ENCODE data around the gene SGTB.

The SGTB gene

DNA sequence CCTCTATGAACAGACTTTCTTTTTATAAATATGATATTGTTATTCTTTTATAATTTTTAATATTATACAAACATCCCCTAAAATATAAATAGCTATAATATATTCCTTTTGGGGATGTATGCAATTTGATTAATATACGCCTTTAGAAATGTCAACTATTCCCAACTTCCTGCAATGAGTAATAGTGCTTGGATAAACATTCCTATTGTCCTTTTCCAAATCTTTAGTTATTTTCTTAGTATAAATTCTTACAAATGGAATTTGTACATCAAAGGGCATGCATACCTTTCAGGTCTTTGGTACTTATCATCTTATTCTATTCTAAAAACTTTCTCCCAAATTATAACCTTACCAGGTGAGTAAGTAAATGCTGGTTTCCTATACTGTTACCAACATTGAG, 6.3 kb upstream of the SGTB start:
- no peak for TF ChIP-seq FOXP2 (optimal IDR thresholded peaks at IDR 0.05; ENCODE audit: borderline replicate concordance, extremely low read depth, extremely low read length, insufficient read depth)
- TF ChIP-seq, protein P1, sequence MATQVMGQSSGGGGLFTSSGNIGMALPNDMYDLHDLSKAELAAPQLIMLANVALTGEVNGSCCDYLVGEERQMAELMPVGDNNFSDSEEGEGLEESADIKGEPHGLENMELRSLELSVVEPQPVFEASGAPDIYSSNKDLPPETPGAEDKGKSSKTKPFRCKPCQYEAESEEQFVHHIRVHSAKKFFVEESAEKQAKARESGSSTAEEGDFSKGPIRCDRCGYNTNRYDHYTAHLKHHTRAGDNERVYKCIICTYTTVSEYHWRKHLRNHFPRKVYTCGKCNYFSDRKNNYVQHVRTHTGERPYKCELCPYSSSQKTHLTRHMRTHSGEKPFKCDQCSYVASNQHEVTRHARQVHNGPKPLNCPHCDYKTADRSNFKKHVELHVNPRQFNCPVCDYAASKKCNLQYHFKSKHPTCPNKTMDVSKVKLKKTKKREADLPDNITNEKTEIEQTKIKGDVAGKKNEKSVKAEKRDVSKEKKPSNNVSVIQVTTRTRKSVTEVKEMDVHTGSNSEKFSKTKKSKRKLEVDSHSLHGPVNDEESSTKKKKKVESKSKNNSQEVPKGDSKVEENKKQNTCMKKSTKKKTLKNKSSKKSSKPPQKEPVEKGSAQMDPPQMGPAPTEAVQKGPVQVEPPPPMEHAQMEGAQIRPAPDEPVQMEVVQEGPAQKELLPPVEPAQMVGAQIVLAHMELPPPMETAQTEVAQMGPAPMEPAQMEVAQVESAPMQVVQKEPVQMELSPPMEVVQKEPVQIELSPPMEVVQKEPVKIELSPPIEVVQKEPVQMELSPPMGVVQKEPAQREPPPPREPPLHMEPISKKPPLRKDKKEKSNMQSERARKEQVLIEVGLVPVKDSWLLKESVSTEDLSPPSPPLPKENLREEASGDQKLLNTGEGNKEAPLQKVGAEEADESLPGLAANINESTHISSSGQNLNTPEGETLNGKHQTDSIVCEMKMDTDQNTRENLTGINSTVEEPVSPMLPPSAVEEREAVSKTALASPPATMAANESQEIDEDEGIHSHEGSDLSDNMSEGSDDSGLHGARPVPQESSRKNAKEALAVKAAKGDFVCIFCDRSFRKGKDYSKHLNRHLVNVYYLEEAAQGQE (IDR thresholded peaks at IDR 0.05; ENCODE audit: insufficient read depth in 1 of 2, low read depth in 2 of 2, low read length in 2 of 2), result no peak
- TF ChIP-seq SIN3A (IDR thresholded peaks at IDR 0.05; ENCODE audit: borderline replicate concordance, insufficient read depth, low read length), result no peak
- TF ChIP-seq TAF1 (IDR thresholded peaks at IDR 0.05; ENCODE audit: borderline replicate concordance, insufficient read depth, low read length), result no peak

- TF ChIP-seq SIN3A (IDR thresholded peaks at IDR 0.05; ENCODE audit: borderline replicate concordance, insufficient read depth, low read length) (no peak), TAF1 (IDR thresholded peaks at IDR 0.05; ENCODE audit: borderline replicate concordance, insufficient read depth, low read length) (no peak), FOXP2 (optimal IDR thresholded peaks at IDR 0.05; ENCODE audit: borderline replicate concordance, extremely low read depth, extremely low read length, insufficient read depth) (no peak), POLR2AphosphoS5 (IDR thresholded peaks at IDR 0.05; ENCODE audit: low read depth, low read length) (no peak)
- TF ChIP-seq, protein P1 (IDR thresholded peaks at IDR 0.05; ENCODE audit: insufficient read depth in 1 of 2, low read depth in 2 of 2, low read length in 2 of 2), result no peak
Measured at GRCh38 chr5:65727491-65728156, 5.7 kb upstream of the SGTB start.

DNA sequence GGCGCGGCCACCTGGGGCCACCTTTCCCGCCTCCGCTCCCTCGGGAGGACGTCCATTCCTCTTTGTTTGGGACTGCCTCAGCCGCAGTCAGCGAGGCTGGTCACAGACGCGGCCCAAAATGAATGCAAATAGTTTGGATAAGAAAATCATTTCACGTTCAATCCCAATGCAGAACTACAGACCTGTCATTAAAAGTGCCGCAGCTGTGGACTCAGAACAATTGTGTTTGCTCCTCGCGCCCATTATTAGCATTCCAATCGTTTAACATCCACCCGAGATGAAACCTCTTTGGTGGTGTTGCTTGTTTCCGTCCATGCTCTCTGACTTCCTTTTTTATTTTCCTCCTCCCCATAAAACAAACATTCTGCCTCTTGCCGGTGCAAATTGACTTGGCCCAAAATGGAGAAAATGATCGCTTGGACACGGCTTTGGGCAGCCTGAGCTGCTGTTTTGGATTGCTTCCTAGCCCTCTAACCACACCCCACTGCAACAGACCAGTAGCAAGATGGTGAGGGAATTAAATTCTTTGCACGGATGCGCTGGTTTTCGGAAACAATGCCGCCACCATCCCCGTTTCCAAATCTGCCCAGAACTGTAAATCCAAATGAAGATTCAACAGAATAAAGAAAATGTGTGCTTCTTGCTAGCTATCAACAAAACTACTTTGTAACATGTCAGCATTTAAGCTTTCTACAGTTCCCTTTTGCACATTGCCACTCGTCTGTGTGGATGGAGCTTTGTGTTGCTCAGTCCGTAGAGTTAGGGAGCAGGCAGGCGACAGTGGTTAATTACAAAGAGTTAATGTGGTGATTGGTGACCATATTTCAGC, 880 bp upstream of the SGTB start:
- no peak for TF ChIP-seq POLR2AphosphoS5 (IDR thresholded peaks at IDR 0.05; ENCODE audit: low read depth, low read length)

DNA sequence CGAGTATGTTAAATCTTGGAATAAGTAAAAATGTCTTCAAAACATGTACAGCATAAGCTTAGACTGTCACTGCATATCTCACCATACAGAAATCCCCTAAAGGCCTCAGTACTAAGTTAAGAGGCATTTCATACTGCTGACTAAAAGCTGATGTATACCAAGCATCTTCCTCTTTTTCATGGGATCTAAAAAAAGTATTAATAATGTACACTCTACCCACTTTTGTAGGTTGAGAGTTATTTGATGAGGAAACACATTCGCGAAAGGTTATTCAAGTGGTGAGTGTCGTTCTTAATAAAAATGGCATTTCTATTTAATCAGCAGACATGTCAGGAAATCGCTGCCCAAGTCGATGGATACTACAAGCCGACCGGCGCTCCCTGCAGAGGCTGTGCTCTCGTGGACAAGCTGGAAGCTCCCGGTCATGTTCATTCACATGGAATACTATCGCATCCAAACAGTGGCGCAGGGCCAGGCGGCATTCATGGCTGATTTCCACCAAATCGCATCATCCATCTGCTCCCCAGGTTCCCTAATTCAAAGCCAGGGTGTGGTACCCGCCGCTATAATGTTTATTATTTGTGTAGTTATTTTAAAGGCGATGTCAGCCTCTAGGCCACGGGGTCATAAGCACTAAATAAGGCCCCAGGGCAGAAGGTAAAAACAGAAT, 724 bp downstream of the SGTB start:
- TF ChIP-seq, protein P1 (IDR thresholded peaks at IDR 0.05; ENCODE audit: insufficient read depth in 1 of 2, low read depth in 2 of 2, low read length in 2 of 2), result no peak
- TF ChIP-seq SIN3A (IDR thresholded peaks at IDR 0.05; ENCODE audit: borderline replicate concordance, insufficient read depth, low read length) (peak; percentile 70; the same call in 1 of the 2 replicates), TAF1 (IDR thresholded peaks at IDR 0.05; ENCODE audit: borderline replicate concordance, insufficient read depth, low read length) (no peak)

DNA sequence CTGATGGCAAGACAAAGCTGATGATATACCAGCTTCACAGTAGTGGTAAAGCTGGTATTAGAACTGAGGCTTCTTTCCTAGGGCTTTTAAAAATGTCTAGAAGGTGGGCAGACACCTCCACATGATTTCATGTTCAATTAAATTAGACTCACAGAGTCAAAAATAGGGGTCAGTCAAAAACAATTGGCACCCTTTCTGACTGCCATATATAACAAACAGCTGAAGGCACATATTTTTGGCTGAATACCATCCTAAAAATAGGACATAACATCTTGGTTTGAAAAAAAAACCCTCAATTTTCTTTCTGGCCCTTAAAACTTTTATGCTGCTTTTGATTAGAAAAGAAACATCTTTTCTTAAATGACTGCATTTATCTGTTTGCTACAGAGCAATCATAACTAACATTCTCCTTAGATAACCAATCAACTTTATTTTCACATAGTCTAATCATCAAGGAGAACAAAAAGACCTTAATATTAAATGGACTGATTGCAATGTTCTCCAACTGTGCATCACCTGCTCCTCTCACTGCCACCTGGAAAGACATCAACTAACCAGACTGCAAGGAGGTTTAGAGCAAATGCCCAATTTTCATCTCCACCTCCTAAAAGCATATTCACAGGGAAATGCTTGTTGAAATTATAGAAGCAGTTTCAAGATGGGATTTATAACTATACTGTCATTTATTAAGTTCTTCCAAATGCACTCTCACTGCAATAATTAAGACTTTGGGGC, 3.2 kb downstream of the SGTB start:
- TF ChIP-seq POLR2AphosphoS5 (IDR thresholded peaks at IDR 0.05; ENCODE audit: low read depth, low read length), result no peak
- TF ChIP-seq, protein P1 (IDR thresholded peaks at IDR 0.05; ENCODE audit: insufficient read depth in 1 of 2, low read depth in 2 of 2, low read length in 2 of 2), result no peak
- no peak for TF ChIP-seq SIN3A (IDR thresholded peaks at IDR 0.05; ENCODE audit: borderline replicate concordance, insufficient read depth, low read length)
- TF ChIP-seq TAF1 (IDR thresholded peaks at IDR 0.05; ENCODE audit: borderline replicate concordance, insufficient read depth, low read length), result no peak
- no peak for TF ChIP-seq FOXP2 (optimal IDR thresholded peaks at IDR 0.05; ENCODE audit: borderline replicate concordance, extremely low read depth, extremely low read length, insufficient read depth)
